Bronchial epithelial cell (primary cell): ENCODE data around the gene LPA. TPM values are rescaled to one million over a fixed set of nuclear protein-coding genes. Genes with fewer than 3 reads are reported as not detected.
"Not testable (repeated sequence)": the region's sequence is repeated elsewhere in the genome, so short reads cannot be mapped to it uniquely, and the experiment has no call there.

Experiments
- DNase-seq: peaks from one replicate; pipeline ENCODE4 v3.0.0-alpha.2; 2010; ENCODE audit warnings: low read depth
- FAIRE-seq: peaks from 2 replicates; lab custom pipeline; 2011; peaks lifted over from hg19 to GRCh38; lab: Jason Lieb, UNC
- H3K27me3 ChIP-seq: 2 replicates; pipeline ENCODE4 v1.5.1; 2011; ENCODE audit warnings: low read length; ENCODE audit not compliant: control insufficient read depth, insufficient read depth
- H3K36me3 ChIP-seq: 2 replicates; pipeline ENCODE4 v1.5.1; 2011; ENCODE audit warnings: low read length; ENCODE audit not compliant: control insufficient read depth, insufficient read depth
- H3K4me3 ChIP-seq: 2 replicates; pipeline ENCODE4 v1.5.1; 2011; ENCODE audit warnings: mild to moderate bottlenecking, low read depth, low read length, control low read depth
- CTCF ChIP-seq: IDR thresholded peaks from 2 replicates; pipeline ENCODE4 v1.5.1; 2011; ENCODE audit warnings: mild to moderate bottlenecking, moderate library complexity, low read length, control low read depth, inconsistent platforms; ENCODE audit not compliant: insufficient read depth, severe bottlenecking
- total RNA-seq: library from RNA; depleted of rRNA; stranded (reverse); fragments of >200 nt; gene quantifications from 2 replicates; pipeline ENCODE4 v1.2.1, GENCODE V29; 2014

The LPA gene
- total RNA-seq, 1 donor from 2014 or later: 0.26 TPM

GRCh38 chr6:160678744-160679401, 14.8 kb upstream of the LPA start:
- H3K4me3 ChIP-seq: peak overlapping the region; percentile 40
- peak; percentile 11 for DNase-seq
- TF ChIP-seq CTCF: no peak
- no peaks in the 10 kb centered on the region for H3K27me3 ChIP-seq
- no peak for FAIRE-seq
- H3K36me3 ChIP-seq: no peaks in the 10 kb centered on the region

DNA sequence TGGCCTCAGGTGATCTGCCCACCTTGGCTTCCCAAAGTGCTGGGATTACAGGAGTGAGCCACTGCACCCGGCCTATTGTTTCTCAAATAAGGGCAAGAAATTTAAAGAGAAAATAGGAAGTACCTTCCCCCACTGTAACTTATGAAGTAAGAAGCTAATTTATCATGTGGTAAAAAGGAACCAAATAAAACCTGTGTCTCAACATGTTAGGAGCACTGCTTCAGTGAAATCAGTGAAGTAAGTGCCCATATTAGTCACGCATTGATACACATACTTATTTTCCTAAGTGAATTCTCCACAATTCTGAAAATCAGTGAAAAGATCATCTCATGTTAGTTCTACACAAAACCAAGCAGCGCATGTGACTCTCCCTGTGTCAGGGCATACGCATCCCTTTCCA, 14.2 kb upstream of the LPA start:
- Histone ChIP-seq H3K27me3 (no peaks in the 10 kb centered on the region), H3K4me3 (no peak overlapping the region)
- FAIRE-seq: peak; percentile 68

GRCh38 chr6:160676418-160676817, 12.3 kb upstream of the LPA start:
- not testable (repeated sequence) for H3K4me3 ChIP-seq, H3K27me3 ChIP-seq, DNase-seq, FAIRE-seq, H3K36me3 ChIP-seq

More for the DNA sequence above, 14.2 kb upstream of the LPA start:
- TF ChIP-seq CTCF: no peak
- peak; percentile 90 for DNase-seq
- H3K36me3 ChIP-seq: no peaks in the 10 kb centered on the region

DNA sequence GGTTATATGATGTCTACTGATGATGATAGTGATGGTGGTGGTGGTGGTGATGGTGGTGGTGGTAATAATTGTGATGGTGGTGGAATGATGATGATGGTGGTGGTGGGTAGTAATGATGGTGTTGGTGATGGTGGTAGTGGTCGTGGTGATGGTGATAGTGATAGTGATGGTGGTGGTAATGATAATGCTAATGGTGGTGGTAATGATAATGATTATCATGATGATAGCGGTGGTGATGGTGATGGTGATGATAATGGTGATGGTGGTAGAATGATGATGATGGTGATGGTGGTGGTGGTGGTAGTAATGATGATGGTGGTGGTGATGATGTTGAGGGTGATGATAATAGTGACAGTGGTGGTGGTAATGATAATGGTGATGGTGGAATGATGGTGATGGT, 4.5 kb upstream of the LPA start:
- H3K36me3 ChIP-seq: no peaks in the 10 kb centered on the region
- H3K27me3 ChIP-seq: no peaks in the 10 kb centered on the region
- no peak for DNase-seq
- no peak for FAIRE-seq
- no peak overlapping the region for H3K4me3 ChIP-seq
- no peak for TF ChIP-seq CTCF

GRCh38 chr6:160667639-160668481, 3.8 kb upstream of the LPA start:
- FAIRE-seq (peak; percentile 18), DNase-seq (peak; percentile 52)
- peaks cover 2% of the 10 kb centered on the region for H3K27me3 ChIP-seq
- no peak overlapping the region for H3K4me3 ChIP-seq
- no peaks in the 10 kb centered on the region for H3K36me3 ChIP-seq
- peak; percentile 80 for TF ChIP-seq CTCF

DNA sequence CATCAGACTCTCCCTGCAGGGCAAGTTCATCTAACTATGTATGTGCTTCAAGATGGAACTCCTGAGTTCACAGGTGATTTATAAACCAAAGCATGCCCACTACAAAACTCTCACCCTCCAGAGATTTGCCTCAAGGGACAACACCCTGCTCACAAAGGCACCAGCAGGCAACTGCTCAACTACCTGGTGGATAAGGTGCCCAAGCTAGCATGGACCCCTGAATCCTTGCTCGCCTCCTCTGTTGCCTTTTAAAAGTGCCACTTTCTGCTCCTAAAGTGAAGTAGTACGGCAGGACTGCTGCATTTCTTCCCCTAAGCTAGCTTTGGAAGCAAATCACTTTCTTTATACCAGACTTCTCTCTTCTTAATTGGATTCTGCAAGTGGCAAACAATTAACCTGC, 1.2 kb downstream of the LPA start:
- no peak overlapping the region for H3K4me3 ChIP-seq
- no peak for TF ChIP-seq CTCF
- peaks cover 3% of the 10 kb centered on the region for H3K27me3 ChIP-seq
- no peak for DNase-seq
- no peak for FAIRE-seq
- H3K36me3 ChIP-seq: no peaks in the 10 kb centered on the region
